AG08395 (cell line): ENCODE measurements around the gene HTT.

Source experiments
- DNase-seq: peaks from one replicate; pipeline ENCODE4 v3.0.0; 2012; ENCODE audit warnings: mixed read lengths, low spot score

HTT gene

DNA sequence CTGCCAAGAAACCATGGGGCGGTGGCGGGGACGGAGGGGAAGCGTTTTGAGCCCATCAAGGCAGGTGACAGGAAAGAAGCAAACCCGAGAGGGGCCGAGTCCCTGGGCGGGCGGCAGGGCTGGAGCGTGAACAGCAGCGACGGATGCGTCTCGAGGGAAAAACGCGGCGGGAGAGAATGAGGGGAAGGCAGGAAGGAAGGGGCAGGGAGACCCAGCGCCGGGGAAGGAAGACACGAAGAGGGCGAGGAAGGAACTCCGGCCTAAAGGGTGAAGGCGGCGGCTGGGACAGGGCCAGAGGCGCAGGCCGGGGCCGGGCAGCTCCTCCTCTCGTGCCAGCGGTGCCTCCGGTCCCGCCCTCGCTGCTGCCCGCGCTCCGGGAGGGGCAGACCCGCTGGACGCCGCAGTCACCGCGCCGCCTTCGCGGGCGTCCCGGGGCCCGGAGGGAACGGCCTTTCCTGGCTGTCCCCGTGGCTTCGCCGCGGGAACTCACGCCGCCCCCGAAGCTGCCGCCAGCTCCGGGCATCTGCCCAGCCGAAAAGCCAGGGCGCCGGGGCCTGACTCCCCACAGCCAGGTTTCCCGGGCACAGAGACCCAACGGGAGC is 217.6 kb downstream of the HTT start:
- peak; percentile 67 for DNase-seq

DNA sequence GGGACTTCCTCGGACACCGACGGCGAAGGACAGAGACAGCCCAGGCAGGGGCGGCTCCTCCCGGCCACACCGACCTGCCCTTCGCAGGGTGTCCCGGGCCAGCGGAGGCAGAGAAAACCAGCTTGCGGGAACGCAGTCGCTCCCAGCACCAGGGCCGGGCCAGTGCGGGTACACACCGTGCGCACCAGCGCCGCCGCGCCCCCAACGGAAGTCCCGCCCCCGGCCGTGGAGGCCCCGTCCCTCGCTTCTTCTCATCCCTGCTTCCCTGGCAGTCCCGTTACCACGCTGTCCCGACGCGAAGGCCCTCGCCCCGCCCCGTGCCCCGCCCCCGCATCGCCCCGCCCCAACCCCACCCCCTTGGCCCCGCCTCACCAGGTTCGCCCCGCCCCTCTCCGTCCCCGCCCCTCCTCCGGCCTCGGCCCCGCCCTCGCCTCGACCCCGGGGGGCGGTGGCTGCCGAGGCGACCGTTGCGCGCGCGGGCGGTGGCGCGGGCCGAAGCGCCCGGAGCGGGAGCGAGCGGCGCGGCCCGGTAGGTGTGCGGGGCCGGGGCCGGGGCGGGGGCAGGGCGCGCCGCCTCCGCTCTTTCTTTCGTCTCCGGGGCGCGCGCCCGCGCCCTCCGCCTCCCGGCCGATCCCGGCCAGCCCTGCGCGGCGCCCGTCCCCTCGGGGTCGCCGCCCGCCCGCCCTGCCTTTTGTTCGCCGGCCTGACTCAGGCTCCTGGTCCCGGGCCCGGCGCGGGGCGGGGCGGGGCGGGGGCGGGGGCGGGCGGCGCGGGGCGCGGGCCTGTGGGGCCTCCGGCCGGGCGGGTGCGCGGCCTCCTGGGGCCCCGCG is 218.3 kb downstream of the HTT start, which contains the start of gene RGS12:
TSS of gene RGS12 (plus strand) at position 451 of the 830 bp plus-strand sequence. CDS start 23,150 bp downstream, outside the sequence.
- peak; percentile 99 for DNase-seq
